Right lobe of liver (tissue), 6 donors: ENCODE results near the gene PPP1R3C. TPM values are rescaled to one million over a fixed set of nuclear protein-coding genes. Genes with fewer than 3 reads are reported as not detected.

Experiments
- ATAC-seq, 4 donors: fragments of 200-7000 bp; cut with Tn5 transposase; one replicate each; pipeline ENCODE4 v1.9.1; 2020; ENCODE audit warnings: mild to moderate bottlenecking in 4 of 4, moderate library complexity in 4 of 4
- DNase-seq, 3 donors: peaks; one replicate each; pipeline ENCODE4 v3.0.0-alpha.2; 2020
- H3K27ac ChIP-seq, 3 donors: fragments of 200-600 bp; one replicate each; pipeline ENCODE4 v1.8.0; 2022
- H3K27me3 ChIP-seq, 2 donors: fragments of 200-600 bp; one replicate each; pipeline ENCODE4 v1.8.0; 2022
- H3K36me3 ChIP-seq, 4 donors: fragments of 200-600 bp; sonication (generic) in 1 of 4; one replicate each; pipeline versions ENCODE4 v1.5.1 to v1.8.0; 2017 to 2022; ENCODE audit warnings: control low read depth in 1 of 4
- H3K4me1 ChIP-seq, 4 donors: fragments of 200-600 bp; sonication (generic) in 1 of 4; one replicate each; pipeline versions ENCODE4 v1.5.1 to v1.8.0; 2017 to 2022; ENCODE audit warnings: control low read depth in 1 of 4
- H3K4me3 ChIP-seq, 3 donors: fragments of 200-600 bp; one replicate each; pipeline ENCODE4 v1.8.0; 2022
- H3K9me3 ChIP-seq, 4 donors: fragments of 200-600 bp; sonication (generic) in 1 of 4; one replicate each; pipeline versions ENCODE4 v1.5.1 to v1.8.0; 2017 to 2022; ENCODE audit warnings: control low read depth in 1 of 4
- CTCF ChIP-seq, 4 donors: fragments of 200-600 bp in 3 of 4; fragments of 450-650 bp in 1 of 4; IDR thresholded peaks; one replicate each; pipeline versions ENCODE4 v1.5.1 to v1.8.0; 2016 to 2022; ENCODE audit warnings: antibody characterized with exemption in 4 of 4, mild to moderate bottlenecking in 2 of 4
- POLR2A ChIP-seq: fragments of 450-650 bp; IDR thresholded peaks from one replicate; pipeline ENCODE4 v1.6.1; 2017; ENCODE audit warnings: antibody characterized with exemption, mild to moderate bottlenecking
- WGBS: methylation state at CpG from one replicate; pipeline ENCODE4 v1.1.6; 2018; ENCODE audit warnings: low coverage, low lambda C conversion rate; ENCODE audit not compliant: insufficient coverage; ENCODE audit errors: missing lambda C conversion rate; 5-methylcytosine and 5-hydroxymethylcytosine counted together
- intact Hi-C, 2 donors: fragments of 100-400 bp; cut with DNase I; formaldehyde crosslinking; loops; one replicate each; pipeline versions ENCODE4 v1.11.2 to v1.14.1; 2022
- total RNA-seq, 6 experiments: library from RNA; depleted of rRNA in 2 of 6; stranded (reverse); fragments of >200 nt in 2 of 6; fragmentation: NEBNext Ultra II Directional in 3 of 6; extraction: Animal tissue kit (Norgen Biotek cat#: 25700) in 3 of 6; gene quantifications; one replicate each; pipeline versions ENCODE4 v1.1.0 to v1.2.4, GENCODE V29; 2016 to 2023
- donor health status: DM: no; HTN: yes; CAD: no.
- donor health status: DM: no; HTN: no; CAD: no.
- donor health status: DM: no; HTN: no; CAD: no.
- donor health status: DM: no; HTN: yes; CAD: no.
- donor health status: DM: no; HTN: yes; CAD: no.

Gene PPP1R3C
- total RNA-seq, 6 experiments from 2014 or later = 24.7 to 158 (median 51.3) TPM

- Histone ChIP-seq H3K27me3 (no peaks in the 10 kb centered on the region), H3K4me1 (peaks cover 0 to 3% (median 0%) of the 10 kb centered on the region in 4 donors), H3K27ac (no peak overlapping the region), H3K36me3 (no peaks in the 10 kb centered on the region), H3K9me3 (no peaks in the 10 kb centered on the region), H3K4me3 (no peak overlapping the region)
- DNase-seq (no peak), ATAC-seq (no peak)
- intact Hi-C loops = no loop called here
- TF ChIP-seq POLR2A = no peak
- WGBS = 69% methylated on average over 3 of the region's 4 CpGs
Measured at GRCh38 chr10:91613411-91614187, 19.3 kb downstream of the PPP1R3C start.

GRCh38 chr10:91610919-91611318 is 22.0 kb downstream of the PPP1R3C start:
- Histone ChIP-seq H3K27me3 (no peaks in the 10 kb centered on the region), H3K27ac (no peak overlapping the region), H3K4me1 (peaks cover 0 to 12% (median 0%) of the 10 kb centered on the region in 4 donors), H3K4me3 (no peak overlapping the region), H3K9me3 (no peaks in the 10 kb centered on the region), H3K36me3 (no peaks in the 10 kb centered on the region)
- DNase-seq (no peak), ATAC-seq (no peak)
- WGBS = no CpG with 5 or more reads among the region's 1 CpG
- intact Hi-C loops = no loop called here
- TF ChIP-seq CTCF (IDR thresholded peaks at IDR 0.05) (no peak), POLR2A (no peak)

- no peak overlapping the region for H3K4me3 ChIP-seq
- DNase-seq (no peak), ATAC-seq (no peak)
- intact Hi-C loops = no loop called here
- TF ChIP-seq CTCF (IDR thresholded peaks at IDR 0.05) (no peak), POLR2A (no peak)
- 78% methylated on average over 4 of the region's 4 CpGs for WGBS
- peaks cover 0 to 12% (median 0%) of the 10 kb centered on the region in 4 donors for H3K4me1 ChIP-seq
- no peaks in the 10 kb centered on the region for H3K36me3 ChIP-seq
- no peaks in the 10 kb centered on the region for H3K9me3 ChIP-seq
- no peaks in the 10 kb centered on the region for H3K27me3 ChIP-seq
- H3K27ac ChIP-seq = no peak overlapping the region
Measured at GRCh38 chr10:91610444-91610843, 22.4 kb downstream of the PPP1R3C start.

GRCh38 chr10:91607646-91608403 is 25.0 kb downstream of the PPP1R3C start:
- TF ChIP-seq POLR2A = no peak
- no peak for TF ChIP-seq CTCF (IDR thresholded peaks at IDR 0.05)
- Histone ChIP-seq H3K4me3 (no peak overlapping the region), H3K36me3 (no peaks in the 10 kb centered on the region), H3K27me3 (no peaks in the 10 kb centered on the region), H3K27ac (peak overlapping the region; percentile 33 to 75 (median 63)), H3K4me1 (peaks cover 0 to 26% (median under 1%) of the 10 kb centered on the region in 4 donors), H3K9me3 (no peaks in the 10 kb centered on the region)
- 71% methylated on average over 5 of the region's 5 CpGs for WGBS
- ATAC-seq (no peak), DNase-seq (no peak)
- intact Hi-C loops = no loop called here

GRCh38 chr10:91605968-91606367 is 26.9 kb downstream of the PPP1R3C start:
- no peaks in the 10 kb centered on the region for H3K27me3 ChIP-seq
- DNase-seq (no peak), ATAC-seq (no peak)
- TF ChIP-seq POLR2A = no peak
- no peak for TF ChIP-seq CTCF (IDR thresholded peaks at IDR 0.05)
- no peak overlapping the region for H3K27ac ChIP-seq
- H3K4me1 ChIP-seq = peaks cover 0 to 26% (median under 1%) of the 10 kb centered on the region in 4 donors
- no peak overlapping the region for H3K4me3 ChIP-seq
- intact Hi-C loops = no loop called here
- no peaks in the 10 kb centered on the region for H3K9me3 ChIP-seq
- no peaks in the 10 kb centered on the region for H3K36me3 ChIP-seq
